IMR-90 (cell line): ENCODE results near the gene FMC1.

Experiments used
- BHLHE40 ChIP-seq: fragments of 150-350 bp; IDR thresholded peaks from 2 replicates; pipeline ENCODE4 v1.6.1; 2016; ENCODE audit warnings: mild to moderate bottlenecking, low read depth, low read length
- CEBPB ChIP-seq: IDR thresholded peaks from 2 replicates; pipeline ENCODE4 v1.6.1; 2012; ENCODE audit warnings: low read depth, low read length, improper control_type of control experiment
- CTCF ChIP-seq: conservative IDR thresholded peaks from 2 replicates; pipeline ENCODE4 v1.5.1; 2012; ENCODE audit warnings: mild to moderate bottlenecking, low read depth, low read length, improper control_type of control experiment
- MAFK ChIP-seq: IDR thresholded peaks from 2 replicates; pipeline ENCODE4 v1.6.1; 2012; ENCODE audit warnings: low read depth, low read length, improper control_type of control experiment
- MXI1 ChIP-seq: IDR thresholded peaks from 2 replicates; pipeline ENCODE4 v1.6.1; 2012; ENCODE audit warnings: low read depth, mild to moderate bottlenecking, low read length, moderate library complexity, borderline replicate concordance
- NFE2L2 ChIP-seq: fragments of 150-350 bp; IDR thresholded peaks from 2 replicates; pipeline ENCODE4 v1.6.1; 2016; ENCODE audit warnings: low read depth, mild to moderate bottlenecking, low read length
- POLR2A ChIP-seq: IDR thresholded peaks from 2 replicates; pipeline ENCODE4 v1.6.1; 2012; ENCODE audit warnings: mild to moderate bottlenecking, low read depth, low read length
- RAD21 ChIP-seq: IDR thresholded peaks from 2 replicates; pipeline ENCODE4 v1.6.1; 2012; ENCODE audit warnings: low read length, improper control_type of control experiment
- USF2 ChIP-seq: fragments of 150-350 bp; IDR thresholded peaks from 2 replicates; pipeline ENCODE4 v1.6.1; 2017; ENCODE audit warnings: mild to moderate bottlenecking, antibody characterized with exemption, low read length, low read depth

- no peak for TF ChIP-seq CTCF
- no peak for TF ChIP-seq MXI1
- no peak for TF ChIP-seq RAD21
- TF ChIP-seq CEBPB = no peak
- TF ChIP-seq USF2 = no peak
- TF ChIP-seq POLR2A = no peak
- no peak for TF ChIP-seq NFE2L2
- TF ChIP-seq MAFK = no peak
- TF ChIP-seq BHLHE40 = no peak
Measured at GRCh38 chr7:139384611-139385010, 43.5 kb downstream of the FMC1 start.
